HEK293T (cell line): ENCODE results near the gene SNAP29.

ENCODE experiments used
- BHLHE40 ChIP-seq: fragments of 450-650 bp; IDR thresholded peaks from 2 replicates; pipeline ENCODE4 v1.6.1; 2016; ENCODE audit warnings: mild to moderate bottlenecking, moderate library complexity, borderline replicate concordance
- SUZ12 ChIP-seq: fragments of 450-650 bp; IDR thresholded peaks from 2 replicates; pipeline ENCODE4 v1.6.1; 2016; ENCODE audit warnings: mild to moderate bottlenecking

- no peak for TF ChIP-seq BHLHE40
- TF ChIP-seq SUZ12 = no peak
Measured at GRCh38 chr22:20927940-20928572, 69.2 kb downstream of the SNAP29 start.
